H1 (cell line): ENCODE results near the gene EXOC3L1.
A peak's percentile ranks its signal among the peaks of the same experiment; 100 is the strongest.

Experiments used
- BRCA1 ChIP-seq: IDR thresholded peaks from 2 replicates; pipeline ENCODE4 v1.6.1; 2012; ENCODE audit warnings: low read depth, low read length, improper control_type of control experiment
- CTCF ChIP-seq, 3 experiments: IDR thresholded peaks; 1 replicate in 2 of 3; 2 replicates in 1 of 3; pipeline versions ENCODE4 v1.5.1 to v1.6.1; 2011; ENCODE audit warnings: low read length in 3 of 3, mild to moderate bottlenecking in 3 of 3, inconsistent platforms in 2 of 3, low read depth in 1 of 3, moderate library complexity in 1 of 3; ENCODE audit not compliant: insufficient read depth in 1 of 3; ENCODE audit errors: control extremely low read depth in 1 of 3
- EP300 ChIP-seq, 2 experiments: IDR thresholded peaks; 1 replicate in 1 of 2; 2 replicates in 1 of 2; pipeline ENCODE4 v1.6.1; 2011 to 2012; ENCODE audit warnings: low read depth in 2 of 2, low read length in 2 of 2, mild to moderate bottlenecking in 2 of 2, borderline replicate concordance in 1 of 2, inconsistent platforms in 1 of 2, moderate library complexity in 1 of 2
- EZH2 ChIP-seq: fragments of 200-600 bp; sonication (generic); IDR thresholded peaks from 2 replicates; pipeline ENCODE4 v1.7.1; 2012; ENCODE audit warnings: low read depth, mild to moderate bottlenecking, moderate library complexity, low read length, inconsistent platforms; ENCODE audit not compliant: severe bottlenecking
- POLR2A ChIP-seq, 2 experiments: IDR thresholded peaks; 1 replicate in 1 of 2; 2 replicates in 1 of 2; pipeline ENCODE4 v1.6.1; 2011; ENCODE audit warnings: low read depth in 2 of 2, low read length in 2 of 2, mild to moderate bottlenecking in 2 of 2; ENCODE audit errors: control extremely low read depth in 1 of 2
- POLR2AphosphoS5 ChIP-seq: IDR thresholded peaks from 2 replicates; pipeline ENCODE4 v1.6.1; 2011; ENCODE audit warnings: low read depth, low read length
- RXRA ChIP-seq: IDR thresholded peaks from 2 replicates; pipeline ENCODE4 v1.6.1; 2011; ENCODE audit warnings: low read depth, mild to moderate bottlenecking, low read length, moderate library complexity; ENCODE audit not compliant: insufficient read depth
- SP2 ChIP-seq: IDR thresholded peaks from 2 replicates; pipeline ENCODE4 v1.6.1; 2012; ENCODE audit warnings: mild to moderate bottlenecking, low read length, inconsistent platforms

- no peak for TF ChIP-seq POLR2A (IDR thresholded peaks at IDR 0.05; ENCODE audit: control extremely low read depth in 1 of 2, low read depth in 2 of 2, low read length in 2 of 2)
- TF ChIP-seq BRCA1 = no peak
- no peak for TF ChIP-seq POLR2AphosphoS5
- TF ChIP-seq CTCF (IDR thresholded peaks at IDR 0.05; ENCODE audit: control extremely low read depth in 1 of 3, insufficient read depth in 1 of 3, low read depth in 1 of 3, low read length in 3 of 3) = peak in 2 of 3 experiments; percentile 95 to 96; a peak in 3 of 4 replicates
- no peak for TF ChIP-seq SP2
- TF ChIP-seq RXRA = no peak
- no peak for TF ChIP-seq EP300 (IDR thresholded peaks at IDR 0.05; ENCODE audit: borderline replicate concordance in 1 of 2, low read depth in 2 of 2, low read length in 2 of 2)
- peak; percentile 64 for TF ChIP-seq EZH2
Measured at GRCh38 chr16:67184995-67185650, 4.8 kb downstream of the EXOC3L1 start.
